Skin epidermis (tissue), 12 donors: Measurements from ENCODE around the gene RPL3.
A peak's percentile ranks its signal among the peaks of the same experiment; 100 is the strongest.

Experiments
- H3K27ac ChIP-seq, 21 experiments: fragments of 200-600 bp; sonication (generic) in 11 of 21; one replicate each; pipeline ENCODE4 v1.5.0; 2020; ENCODE audit warnings: mild to moderate bottlenecking in 3 of 21, inconsistent platforms in 2 of 21, moderate library complexity in 2 of 21
- H3K4me3 ChIP-seq, 7 experiments: fragments of 200-600 bp; sonication (generic) in 2 of 7; one replicate each; pipeline ENCODE4 v1.5.0; 2020; ENCODE audit warnings: inconsistent platforms in 2 of 7, mild to moderate bottlenecking in 2 of 7, moderate library complexity in 1 of 7

The RPL3 gene

GRCh38 chr22:39289975-39290720 lies 29.3 kb downstream of the RPL3 start:
- Histone ChIP-seq H3K4me3 (no peak overlapping the region), H3K27ac (peak overlapping the region in 7 of 21 experiments; percentile 30 to 86 (median 76))

- Histone ChIP-seq H3K4me3 (no peak overlapping the region), H3K27ac (no peak overlapping the region)
Measured at GRCh38 chr22:39289533-39289932, 29.9 kb downstream of the RPL3 start.

GRCh38 chr22:39288135-39288898 lies 31.1 kb downstream of the RPL3 start:
- no peak overlapping the region for H3K4me3 ChIP-seq
- peak overlapping the region in 3 of 21 experiments; percentile 7 to 24 (median 12) for H3K27ac ChIP-seq

GRCh38 chr22:39287076-39287725 lies 32.2 kb downstream of the RPL3 start:
- peak overlapping the region in 9 of 21 experiments; percentile 20 to 73 (median 29) for H3K27ac ChIP-seq

GRCh38 chr22:39284983-39285382 lies 34.4 kb downstream of the RPL3 start:
- H3K4me3 ChIP-seq = no peak overlapping the region
- no peak overlapping the region for H3K27ac ChIP-seq

More at GRCh38 chr22:39287076-39287725, 32.2 kb downstream of the RPL3 start:
- H3K4me3 ChIP-seq = no peak overlapping the region

- Histone ChIP-seq H3K27ac (peak overlapping the region in 9 of 21 experiments; percentile 18 to 69 (median 65)), H3K4me3 (no peak overlapping the region)
Measured at GRCh38 chr22:39284142-39284980, 35.1 kb downstream of the RPL3 start.

- Histone ChIP-seq H3K4me3 (no peak overlapping the region), H3K27ac (peak overlapping the region in 19 of 21 experiments; percentile 6 to 69 (median 52))
Measured at GRCh38 chr22:39283322-39284141, 35.9 kb downstream of the RPL3 start.

- no peak overlapping the region for H3K4me3 ChIP-seq
- peak overlapping the region in 20 of 21 experiments; percentile 6 to 69 (median 51) for H3K27ac ChIP-seq
Measured at GRCh38 chr22:39282645-39283321, 36.6 kb downstream of the RPL3 start.

- Histone ChIP-seq H3K27ac (peak overlapping the region in 2 of 21 experiments; percentile 31 to 41), H3K4me3 (no peak overlapping the region)
Measured at GRCh38 chr22:39281126-39281525, 38.3 kb downstream of the RPL3 start.

- H3K4me3 ChIP-seq = no peak overlapping the region
- H3K27ac ChIP-seq = peak overlapping the region in 4 of 21 experiments; percentile 17 to 56 (median 35)
Measured at GRCh38 chr22:39280250-39280649, 39.2 kb downstream of the RPL3 start.

DNA sequence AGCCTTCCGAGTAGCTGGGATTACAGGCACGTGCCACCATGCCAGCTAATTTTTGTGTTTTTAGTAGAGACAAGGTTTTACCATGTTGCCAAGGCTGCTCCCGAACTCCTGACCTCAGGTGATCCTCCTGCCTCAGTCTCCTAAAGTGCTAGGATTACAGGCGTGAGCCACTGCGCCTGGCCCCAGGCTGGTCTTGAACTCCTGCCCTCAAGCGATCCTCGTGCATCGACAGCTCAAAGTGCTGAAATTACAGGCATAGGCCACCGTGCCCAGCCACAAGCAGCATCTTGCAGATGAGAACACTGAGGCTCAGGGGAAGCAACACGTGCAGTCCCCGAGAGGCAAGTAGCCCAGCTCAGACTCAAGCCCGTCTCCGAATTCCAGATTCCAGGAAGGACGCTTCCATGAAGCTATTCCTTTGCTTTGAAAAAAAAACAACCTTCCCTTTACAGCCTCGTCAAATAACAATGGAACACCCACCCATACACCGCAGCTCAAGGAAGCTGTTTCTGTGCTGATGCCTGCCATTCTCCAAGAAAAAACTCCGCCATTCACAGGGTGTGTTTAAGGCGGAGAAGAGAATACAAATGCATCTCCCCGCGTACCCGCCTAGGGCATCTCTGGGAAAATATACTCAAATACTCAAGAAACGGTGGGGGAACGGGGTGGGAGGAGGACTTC lies 40.1 kb downstream of the RPL3 start:
- H3K27ac ChIP-seq = peak overlapping the region in 4 of 21 experiments; percentile 5 to 56 (median 12)
- H3K4me3 ChIP-seq = no peak overlapping the region

GRCh38 chr22:39278040-39278439 lies 41.4 kb downstream of the RPL3 start:
- Histone ChIP-seq H3K4me3 (no peak overlapping the region), H3K27ac (peak overlapping the region in 1 of 21 experiments; percentile 21)

- Histone ChIP-seq H3K27ac (no peak overlapping the region), H3K4me3 (no peak overlapping the region)
Measured at GRCh38 chr22:39277142-39277607, 42.2 kb downstream of the RPL3 start.

DNA sequence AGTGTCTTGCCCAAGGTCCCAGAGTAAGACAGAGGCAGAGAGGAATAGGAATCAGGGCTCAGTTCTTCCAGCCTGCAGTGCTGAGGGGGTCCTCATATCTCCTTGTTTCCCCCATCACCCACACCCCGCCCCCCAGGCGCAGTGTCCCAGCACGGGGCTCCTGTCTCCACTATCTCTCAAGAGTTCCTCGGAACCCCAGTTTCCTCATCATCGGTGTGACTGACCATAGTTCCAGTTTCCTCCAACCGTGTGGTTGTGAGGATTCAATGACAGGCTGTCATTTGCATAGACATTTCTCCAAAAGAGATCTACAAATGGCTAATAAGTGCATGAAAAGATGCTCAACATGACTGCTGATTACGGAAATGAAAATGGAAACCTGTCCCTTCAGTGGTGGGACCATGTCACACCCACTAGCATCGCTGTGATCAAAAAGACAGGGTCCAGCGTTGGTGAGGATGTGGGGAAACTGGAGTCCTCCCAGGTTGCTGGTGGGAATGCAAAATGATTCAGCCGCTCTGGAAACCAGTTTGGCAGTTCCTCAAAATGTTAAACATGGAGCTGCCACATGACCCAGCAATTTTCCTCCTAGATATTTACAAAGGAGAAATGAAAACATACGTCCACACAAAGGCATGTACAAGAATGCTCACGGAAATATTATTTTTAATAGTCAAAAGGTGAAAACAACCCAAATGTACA lies 42.8 kb downstream of the RPL3 start:
- peak overlapping the region in 1 of 21 experiments; percentile 54 for H3K27ac ChIP-seq
- H3K4me3 ChIP-seq = no peak overlapping the region

DNA sequence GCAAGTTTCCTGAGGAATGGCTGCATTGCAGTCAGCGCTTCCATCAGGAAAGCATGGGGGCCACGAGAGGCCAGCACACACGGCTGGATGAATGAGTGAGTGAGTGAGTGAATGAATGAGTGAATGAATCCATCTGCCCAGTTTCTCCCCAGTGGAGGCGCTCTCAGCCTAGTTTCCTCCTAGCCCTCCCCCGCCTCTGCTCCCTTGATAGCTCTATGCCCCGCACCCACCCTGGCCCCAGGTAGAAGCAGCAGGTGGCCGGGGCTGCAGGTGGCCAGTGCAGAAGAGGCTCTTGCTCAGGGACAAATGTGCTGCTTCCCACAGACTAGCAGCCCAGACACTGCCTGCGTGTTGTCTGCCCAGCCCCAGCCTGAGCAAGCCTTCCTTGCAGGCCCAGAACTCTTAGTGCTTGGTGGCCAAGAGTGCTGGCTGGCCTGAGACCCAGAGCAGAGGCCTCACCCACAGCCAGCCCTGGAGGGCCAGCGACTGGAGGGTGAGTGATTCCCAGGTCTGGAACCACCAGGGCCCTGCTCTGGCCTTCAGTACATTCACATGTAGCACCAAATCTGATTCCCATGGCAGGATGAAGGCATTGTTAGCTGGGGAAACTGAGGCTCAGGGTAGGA lies 43.5 kb downstream of the RPL3 start:
- Histone ChIP-seq H3K27ac (peak overlapping the region in 1 of 21 experiments; percentile 54), H3K4me3 (no peak overlapping the region)
